HG03432 (cell line): ENCODE measurements around the gene UBP1.

Experiments used
- ATAC-seq: cut with Tn5 transposase; IDR thresholded peaks from one replicate; pipeline ENCODE4 v1.9.1; 2021; ENCODE audit warnings: mild to moderate bottlenecking, moderate library complexity; ENCODE audit not compliant: unreplicated experiment

UBP1 gene

GRCh38 chr3:33392144-33392543 is 48.1 kb downstream of the UBP1 start:
- no peak for ATAC-seq

GRCh38 chr3:33391255-33391995 is 48.8 kb downstream of the UBP1 start:
- no peak for ATAC-seq

- no peak for ATAC-seq
Observed at GRCh38 chr3:33389908-33390307, 50.3 kb downstream of the UBP1 start.

- no peak for ATAC-seq
Observed at GRCh38 chr3:33388374-33389100, 51.7 kb downstream of the UBP1 start.

- no peak for ATAC-seq
Observed at GRCh38 chr3:33386631-33387030, 53.6 kb downstream of the UBP1 start.

GRCh38 chr3:33385423-33385822 is 54.8 kb downstream of the UBP1 start:
- ATAC-seq, result peak; percentile 50

DNA sequence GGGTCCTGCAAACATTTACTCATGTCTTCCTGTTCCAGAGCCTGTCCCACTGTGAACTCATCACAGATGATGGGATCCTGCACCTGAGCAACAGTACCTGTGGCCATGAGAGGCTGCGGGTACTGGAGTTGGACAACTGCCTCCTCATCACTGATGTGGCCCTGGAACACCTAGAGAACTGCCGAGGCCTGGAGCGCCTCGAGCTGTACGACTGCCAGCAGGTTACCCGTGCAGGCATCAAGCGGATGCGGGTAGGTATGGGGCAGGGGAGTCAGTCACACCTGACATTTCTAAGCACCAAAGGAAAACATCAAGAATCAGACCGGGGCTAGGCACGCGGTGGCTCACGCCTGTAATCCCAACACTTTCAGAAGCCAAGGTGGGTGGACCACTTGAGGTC is 56.3 kb downstream of the UBP1 start:
- ATAC-seq, result no peak

DNA sequence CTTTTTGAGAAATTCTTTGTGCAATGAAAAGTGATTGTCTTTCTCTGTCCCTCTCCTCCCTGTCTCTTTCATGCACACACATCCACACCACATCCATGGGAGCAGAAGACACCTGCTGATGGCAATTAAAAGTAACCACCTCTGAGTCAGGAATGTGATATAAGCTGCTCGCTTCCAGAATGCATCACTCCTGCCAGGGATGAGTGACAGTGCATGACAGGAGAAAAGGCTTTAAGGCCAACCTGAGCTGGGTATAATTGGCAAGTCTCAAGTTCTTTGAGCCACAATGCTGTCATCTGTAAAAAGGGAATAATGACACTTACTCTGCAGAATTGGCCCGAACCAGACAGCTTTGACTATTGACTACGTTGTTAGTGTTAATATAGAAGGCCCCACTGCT is 59.6 kb downstream of the UBP1 start:
- no peak for ATAC-seq

DNA sequence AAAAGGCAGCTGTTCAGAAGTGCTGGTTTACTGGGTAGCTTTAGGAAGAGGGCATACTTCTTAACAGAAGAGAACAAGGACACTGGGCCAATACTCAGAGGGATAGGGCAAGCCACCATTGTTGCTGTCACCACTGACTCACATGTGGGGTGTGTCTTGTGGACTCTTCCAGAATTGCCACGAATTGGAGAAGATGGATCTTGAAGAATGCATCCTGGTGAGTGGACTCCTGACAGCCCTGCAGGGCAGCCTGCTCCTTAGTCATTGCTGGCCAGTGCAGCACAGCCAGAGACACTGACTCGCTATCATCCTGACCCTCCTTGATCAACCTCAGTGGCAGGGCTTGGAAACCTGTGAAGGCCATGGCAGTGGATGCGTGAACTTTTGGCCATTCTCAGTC is 62.3 kb downstream of the UBP1 start:
- ATAC-seq, result no peak

DNA sequence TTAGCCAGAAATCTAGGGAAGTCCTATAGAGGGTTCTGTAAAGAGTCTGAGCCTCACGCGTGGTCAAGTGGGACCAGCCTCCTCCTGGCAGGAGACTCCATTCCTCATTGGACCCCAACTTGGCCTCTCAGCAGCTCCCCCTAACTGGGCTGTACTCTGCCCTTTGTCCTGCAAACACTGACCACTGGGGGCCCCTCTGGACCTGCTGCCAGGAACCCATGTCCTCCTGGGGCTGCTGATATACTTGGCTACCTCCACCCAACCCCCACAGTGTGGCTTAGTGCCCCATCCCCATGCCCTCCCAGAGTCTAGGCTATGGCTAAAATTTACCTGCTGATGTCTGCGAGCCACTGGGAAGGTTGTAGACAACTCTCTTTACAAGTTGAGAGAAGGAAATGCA is 62.7 kb downstream of the UBP1 start:
- ATAC-seq, result no peak

DNA sequence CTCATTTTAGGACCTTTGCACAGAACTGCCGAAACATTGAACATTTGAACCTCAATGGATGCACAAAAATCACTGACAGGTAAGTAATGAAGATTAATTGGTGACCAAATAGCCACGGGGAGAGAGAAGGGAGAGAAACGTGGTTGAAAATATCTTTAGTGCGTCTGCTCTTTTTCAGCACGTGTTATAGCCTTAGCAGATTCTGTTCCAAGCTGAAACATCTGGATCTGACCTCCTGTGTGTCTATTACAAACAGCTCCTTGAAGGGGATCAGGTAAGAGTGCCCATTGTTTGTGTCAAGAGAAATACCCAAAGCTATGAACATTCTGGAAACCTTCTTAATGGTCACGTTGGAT is 67.1 kb downstream of the UBP1 start:
- ATAC-seq, result no peak

- peak; percentile 64 for ATAC-seq
Observed at GRCh38 chr3:33372218-33373081, 67.8 kb downstream of the UBP1 start.

DNA sequence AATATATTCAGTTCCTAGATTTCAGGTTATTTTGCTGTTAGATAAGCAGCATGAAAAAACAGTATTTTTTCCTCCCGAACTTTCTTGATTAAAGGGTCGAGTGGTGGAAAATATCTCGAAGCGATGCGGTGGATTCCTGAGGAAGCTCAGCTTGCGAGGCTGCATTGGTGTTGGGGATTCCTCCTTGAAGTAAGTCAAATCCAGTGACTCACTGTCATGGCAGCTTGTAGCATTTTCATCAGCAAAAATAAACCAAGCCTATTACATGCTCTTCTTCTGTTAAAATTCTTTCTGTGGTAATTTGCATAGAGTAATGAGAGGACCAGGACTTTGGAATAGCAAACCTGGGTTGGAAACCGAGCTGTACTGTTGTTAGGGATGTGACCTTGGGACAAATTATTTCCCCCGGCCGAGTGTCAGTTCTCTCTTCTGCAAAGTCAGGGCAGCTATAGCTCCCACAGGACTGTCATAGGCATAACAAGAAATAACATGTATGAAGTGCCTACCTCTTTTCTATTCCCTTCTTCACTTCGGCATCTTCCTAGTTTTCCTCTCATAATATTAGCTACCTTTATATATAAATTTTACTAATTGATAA is 75.6 kb downstream of the UBP1 start:
- ATAC-seq, result no peak

DNA sequence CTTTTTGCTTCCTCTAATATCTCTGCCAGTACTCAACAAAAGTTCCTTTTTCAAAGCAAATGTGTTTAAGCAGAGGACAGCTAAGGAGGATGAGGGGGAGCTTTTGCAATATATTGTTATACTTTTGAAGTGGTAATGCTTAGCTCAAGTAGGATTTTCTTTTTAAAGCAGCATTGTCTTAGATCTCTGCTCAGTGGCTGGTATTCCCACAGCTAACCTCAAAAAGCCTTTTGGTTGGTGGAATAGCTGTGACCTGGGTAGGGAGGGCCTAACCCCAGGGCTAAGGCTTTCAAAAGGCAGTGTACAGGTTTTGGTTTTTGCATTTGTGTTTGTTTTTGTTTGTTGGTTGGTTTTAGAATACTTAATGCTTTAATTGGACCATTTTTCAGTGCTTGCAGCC is 76.1 kb downstream of the UBP1 start:
- no peak for ATAC-seq

DNA sequence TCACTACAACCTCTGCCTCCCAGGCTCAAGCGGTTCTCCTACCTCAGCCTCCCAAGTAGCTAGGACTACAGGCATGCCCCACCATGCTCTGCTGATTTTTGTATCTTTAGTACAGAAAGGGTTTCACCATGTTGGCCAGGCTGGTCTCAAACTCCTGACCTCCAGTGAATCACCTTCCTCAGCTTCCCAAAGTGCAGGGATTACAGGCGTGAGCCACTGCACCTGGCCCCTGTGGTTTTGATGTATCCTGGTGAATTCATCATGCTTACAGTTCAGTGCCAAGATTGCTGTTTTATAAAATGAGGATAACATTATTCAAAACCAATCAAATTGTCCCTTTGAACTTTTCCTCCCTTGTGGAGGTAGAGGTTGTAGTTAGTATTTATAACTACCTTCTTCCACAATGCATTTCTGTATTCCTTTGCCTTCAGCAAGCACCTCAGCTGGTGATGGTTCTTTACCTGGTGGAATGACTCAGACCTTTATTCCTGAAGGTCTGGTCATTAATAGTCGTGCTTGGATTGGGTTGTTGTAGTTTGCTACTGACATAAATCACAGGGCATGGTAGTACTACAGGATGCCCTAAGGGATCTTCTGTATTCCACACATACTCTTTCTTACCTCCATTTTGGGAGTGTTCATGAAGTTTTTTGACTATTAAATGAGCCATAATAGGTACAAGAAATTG is 76.9 kb downstream of the UBP1 start:
- no peak for ATAC-seq

- ATAC-seq, result no peak
Observed at GRCh38 chr3:33360136-33360825, 79.9 kb downstream of the UBP1 start.

DNA sequence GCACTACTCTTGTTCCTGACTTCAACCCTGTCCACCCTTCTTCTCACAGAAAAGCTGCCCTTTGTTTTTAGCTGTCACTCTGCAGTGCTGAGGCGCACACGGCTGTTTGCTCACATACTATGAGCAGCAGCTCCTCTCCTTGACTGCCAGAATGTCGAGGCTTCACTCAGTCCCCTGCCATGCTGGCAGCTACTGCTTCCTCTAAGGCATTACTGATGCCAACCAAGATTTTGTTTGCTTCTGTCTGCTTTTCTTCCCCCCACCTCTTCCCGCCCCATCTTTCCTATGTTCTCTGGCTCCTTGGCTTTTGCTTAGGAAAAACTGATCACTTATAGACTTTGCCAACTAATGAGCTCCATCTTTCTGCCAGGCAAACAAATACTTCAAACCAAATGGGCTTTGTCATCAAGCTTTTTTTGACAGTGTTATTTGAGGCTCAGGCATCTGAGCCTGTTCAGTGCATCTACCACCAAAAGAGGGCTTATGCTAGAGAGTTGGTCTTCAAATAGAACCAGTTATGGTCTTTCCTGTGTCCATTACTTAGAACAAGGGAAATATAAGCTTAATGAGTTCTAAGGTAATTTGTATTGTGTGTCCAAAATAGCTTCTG is 81.9 kb downstream of the UBP1 start:
- no peak for ATAC-seq

DNA sequence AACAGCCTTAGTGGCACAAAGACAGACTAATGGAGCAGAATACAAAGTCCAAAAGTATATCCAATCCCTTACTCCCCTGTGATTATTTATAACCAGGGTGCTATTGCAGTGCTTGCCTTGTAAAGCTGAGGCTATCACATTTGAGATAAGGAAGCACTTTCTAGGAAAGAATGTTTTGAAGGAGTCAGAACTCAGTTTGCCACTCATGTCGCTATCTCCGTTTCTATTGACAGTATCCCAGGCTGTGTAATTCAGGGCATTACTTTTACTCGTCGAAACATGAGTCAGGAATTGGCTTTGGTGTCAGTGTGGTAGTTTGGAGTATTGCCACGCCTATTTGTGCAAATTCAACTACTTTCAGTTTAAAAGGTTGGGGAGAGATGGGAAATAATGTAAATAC is 84.6 kb downstream of the UBP1 start:
- no peak for ATAC-seq

- ATAC-seq, result no peak
Observed at GRCh38 chr3:33339758-33340157, 100.4 kb downstream of the UBP1 start.
